GM18502 (cell line): ENCODE results near the gene ITM2B.
A peak's percentile ranks its signal among the peaks of the same experiment; 100 is the strongest.

ENCODE experiments used
- ATAC-seq: cut with Tn5 transposase; IDR thresholded peaks from one replicate; pipeline ENCODE4 v1.9.1; 2021; ENCODE audit warnings: mild to moderate bottlenecking; ENCODE audit not compliant: unreplicated experiment, poor library complexity

Gene ITM2B

GRCh38 chr13:48299591-48299990 is 66.6 kb downstream of the ITM2B start:
- ATAC-seq: no peak

- ATAC-seq: peak; percentile 17
Measured at GRCh38 chr13:48302871-48303358, 69.9 kb downstream of the ITM2B start.

- peak; percentile 78 for ATAC-seq
Measured at GRCh38 chr13:48303359-48304142, 70.5 kb downstream of the ITM2B start, which contains the start of gene RB1. Gene RB1 (plus strand): TSS chr13:48303751. CDS start chr13:48303913, 162 bp downstream.

- ATAC-seq: peak; percentile 76
Measured at GRCh38 chr13:48304143-48304876, 71.3 kb downstream of the ITM2B start.

- ATAC-seq: no peak
Measured at GRCh38 chr13:48311223-48311622, 78.2 kb downstream of the ITM2B start.

GRCh38 chr13:48315969-48316650 is 83.1 kb downstream of the ITM2B start:
- ATAC-seq: no peak

- no peak for ATAC-seq
Measured at GRCh38 chr13:48316826-48317510, 84.0 kb downstream of the ITM2B start.

GRCh38 chr13:48317511-48318376 is 84.7 kb downstream of the ITM2B start:
- ATAC-seq: no peak

GRCh38 chr13:48318377-48318811 is 85.4 kb downstream of the ITM2B start:
- ATAC-seq: no peak

GRCh38 chr13:48318821-48319511 is 86.0 kb downstream of the ITM2B start:
- no peak for ATAC-seq
